ENCODE results near the gene WDR74. TPM values are rescaled to one million over a fixed set of nuclear protein-coding genes. Genes with fewer than 3 reads are reported as not detected.

The WDR74 gene
- total and polyA plus RNA-seq, 2 of the 13 experiments (the other 11 are each of a cell fraction or from before 2014, with no cell fraction given), result 77.0 to 83.3 TPM

DNA sequence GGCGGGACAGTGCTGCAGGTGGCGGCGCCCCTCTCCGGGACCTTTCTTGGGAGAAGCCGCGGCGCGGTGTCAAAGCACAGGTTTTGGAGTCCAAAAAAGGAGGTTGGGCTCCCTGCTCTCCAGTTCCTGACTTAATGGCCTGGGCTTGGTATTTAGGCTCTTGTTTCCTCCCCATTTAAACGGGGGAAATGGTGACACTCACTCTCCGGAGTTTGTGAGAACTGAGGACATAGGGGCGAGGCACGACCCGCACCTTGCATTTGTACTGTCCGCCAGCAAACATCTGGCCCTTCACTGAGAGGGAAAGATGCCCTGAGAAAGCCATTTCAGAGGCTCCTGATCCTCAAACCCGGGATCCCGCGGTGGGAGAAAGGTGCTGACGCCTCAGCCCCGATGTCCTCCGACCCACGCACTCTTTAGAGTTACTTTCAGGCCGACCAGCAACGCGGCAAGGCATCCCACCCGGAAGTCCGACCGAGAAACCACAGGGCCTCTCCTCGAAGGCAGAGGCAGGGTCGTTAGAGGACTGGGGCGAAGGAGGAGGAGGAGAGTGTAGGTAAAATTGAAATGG lies 2.9 kb upstream of the WDR74 start (continued):
- TF ChIP-seq ZFX (CRISPR knock-in tag; IDR thresholded peaks at IDR 0.05; ENCODE audit: low read depth), result peak; percentile 66
- no peak; the same call in 1 of the 2 replicates for TF ChIP-seq RXRA (CRISPR knock-in tag; IDR thresholded peaks at IDR 0.05)
- no peak for TF ChIP-seq ZNF564 (CRISPR knock-in tag; IDR thresholded peaks at IDR 0.05)
- TF ChIP-seq CENPX (CRISPR knock-in tag; IDR thresholded peaks at IDR 0.05), result no peak
- TF ChIP-seq FLYWCH1 (CRISPR knock-in tag; IDR thresholded peaks at IDR 0.05), result 0 out of 2 replicates have a peak, but pooled peaks have one; percentile 68
- no peak for TF ChIP-seq MEF2D (CRISPR knock-in tag; IDR thresholded peaks at IDR 0.05)
- no peak for TF ChIP-seq ZNF772 (CRISPR knock-in tag; IDR thresholded peaks at IDR 0.05)
- no peak for TF ChIP-seq KDM3A (CRISPR knock-in tag; IDR thresholded peaks at IDR 0.05; ENCODE audit: low read depth)
- TF ChIP-seq, protein P1, sequence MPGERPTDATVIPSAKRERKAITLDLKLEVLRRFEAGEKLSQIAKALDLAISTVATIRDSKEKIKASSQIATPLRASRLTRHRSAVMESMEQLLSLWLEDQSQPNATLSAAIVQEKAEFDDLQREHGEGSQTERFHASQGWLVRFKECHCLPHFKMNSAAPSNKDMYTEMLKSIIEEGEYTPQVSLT (CRISPR knock-in tag; IDR thresholded peaks at IDR 0.05; ENCODE audit: borderline replicate concordance, low read depth), result no peak
- 0 out of 2 replicates have a peak, but pooled peaks have one; percentile 38 for TF ChIP-seq ZNF607 (CRISPR knock-in tag; IDR thresholded peaks at IDR 0.05; ENCODE audit: borderline replicate concordance)
- TF ChIP-seq TAF1 (CRISPR knock-in tag; IDR thresholded peaks at IDR 0.05), result no peak; the same call in 1 of the 2 replicates
- no peak for TF ChIP-seq RBM39 (IDR thresholded peaks at IDR 0.05; ENCODE audit: low read depth, low read length, poor library complexity, severe bottlenecking)
- no peak for TF ChIP-seq CHCHD3 (CRISPR knock-in tag; IDR thresholded peaks at IDR 0.05)
- TF ChIP-seq ZNF891 (CRISPR knock-in tag; IDR thresholded peaks at IDR 0.05), result 0 out of 2 replicates have a peak, but pooled peaks have one; percentile 47
- no peak for TF ChIP-seq ATF1 (CRISPR knock-in tag; IDR thresholded peaks at IDR 0.05)
- no peak for TF ChIP-seq REXO4 (CRISPR knock-in tag; IDR thresholded peaks at IDR 0.05; ENCODE audit: borderline replicate concordance)
- TF ChIP-seq, protein P2, sequence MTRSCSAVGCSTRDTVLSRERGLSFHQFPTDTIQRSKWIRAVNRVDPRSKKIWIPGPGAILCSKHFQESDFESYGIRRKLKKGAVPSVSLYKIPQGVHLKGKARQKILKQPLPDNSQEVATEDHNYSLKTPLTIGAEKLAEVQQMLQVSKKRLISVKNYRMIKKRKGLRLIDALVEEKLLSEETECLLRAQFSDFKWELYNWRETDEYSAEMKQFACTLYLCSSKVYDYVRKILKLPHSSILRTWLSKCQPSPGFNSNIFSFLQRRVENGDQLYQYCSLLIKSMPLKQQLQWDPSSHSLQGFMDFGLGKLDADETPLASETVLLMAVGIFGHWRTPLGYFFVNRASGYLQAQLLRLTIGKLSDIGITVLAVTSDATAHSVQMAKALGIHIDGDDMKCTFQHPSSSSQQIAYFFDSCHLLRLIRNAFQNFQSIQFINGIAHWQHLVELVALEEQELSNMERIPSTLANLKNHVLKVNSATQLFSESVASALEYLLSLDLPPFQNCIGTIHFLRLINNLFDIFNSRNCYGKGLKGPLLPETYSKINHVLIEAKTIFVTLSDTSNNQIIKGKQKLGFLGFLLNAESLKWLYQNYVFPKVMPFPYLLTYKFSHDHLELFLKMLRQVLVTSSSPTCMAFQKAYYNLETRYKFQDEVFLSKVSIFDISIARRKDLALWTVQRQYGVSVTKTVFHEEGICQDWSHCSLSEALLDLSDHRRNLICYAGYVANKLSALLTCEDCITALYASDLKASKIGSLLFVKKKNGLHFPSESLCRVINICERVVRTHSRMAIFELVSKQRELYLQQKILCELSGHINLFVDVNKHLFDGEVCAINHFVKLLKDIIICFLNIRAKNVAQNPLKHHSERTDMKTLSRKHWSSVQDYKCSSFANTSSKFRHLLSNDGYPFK (CRISPR knock-in tag; IDR thresholded peaks at IDR 0.05; ENCODE audit: borderline replicate concordance), result peak; percentile 53; the same call in 1 of the 2 replicates
- TF ChIP-seq, protein P3, sequence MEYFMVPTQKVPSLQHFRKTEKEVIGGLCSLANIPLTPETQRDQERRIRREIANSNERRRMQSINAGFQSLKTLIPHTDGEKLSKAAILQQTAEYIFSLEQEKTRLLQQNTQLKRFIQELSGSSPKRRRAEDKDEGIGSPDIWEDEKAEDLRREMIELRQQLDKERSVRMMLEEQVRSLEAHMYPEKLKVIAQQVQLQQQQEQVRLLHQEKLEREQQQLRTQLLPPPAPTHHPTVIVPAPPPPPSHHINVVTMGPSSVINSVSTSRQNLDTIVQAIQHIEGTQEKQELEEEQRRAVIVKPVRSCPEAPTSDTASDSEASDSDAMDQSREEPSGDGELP (IDR thresholded peaks at IDR 0.05; ENCODE audit: borderline replicate concordance, low read depth), result no peak
- 0 out of 2 replicates have a peak, but pooled peaks have one; percentile 29 for TF ChIP-seq WIZ (CRISPR knock-in tag; IDR thresholded peaks at IDR 0.05)
- no peak for TF ChIP-seq RFX1 (IDR thresholded peaks at IDR 0.05)
- TF ChIP-seq, protein P4, sequence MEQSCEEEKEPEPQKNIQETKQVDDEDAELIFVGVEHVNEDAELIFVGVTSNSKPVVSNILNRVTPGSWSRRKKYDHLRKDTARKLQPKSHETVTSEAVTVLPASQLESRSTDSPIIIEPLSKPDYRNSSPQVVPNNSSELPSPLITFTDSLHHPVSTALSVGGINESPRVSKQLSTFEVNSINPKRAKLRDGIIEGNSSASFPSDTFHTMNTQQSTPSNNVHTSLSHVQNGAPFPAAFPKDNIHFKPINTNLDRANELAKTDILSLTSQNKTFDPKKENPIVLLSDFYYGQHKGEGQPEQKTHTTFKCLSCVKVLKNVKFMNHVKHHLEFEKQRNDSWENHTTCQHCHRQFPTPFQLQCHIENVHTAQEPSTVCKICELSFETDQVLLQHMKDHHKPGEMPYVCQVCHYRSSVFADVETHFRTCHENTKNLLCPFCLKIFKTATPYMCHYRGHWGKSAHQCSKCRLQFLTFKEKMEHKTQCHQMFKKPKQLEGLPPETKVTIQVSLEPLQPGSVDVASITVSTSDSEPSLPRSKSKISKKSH (CRISPR knock-in tag; IDR thresholded peaks at IDR 0.05; ENCODE audit: borderline replicate concordance), result peak; percentile 79; the same call in 1 of the 2 replicates
- TF ChIP-seq, protein P5, sequence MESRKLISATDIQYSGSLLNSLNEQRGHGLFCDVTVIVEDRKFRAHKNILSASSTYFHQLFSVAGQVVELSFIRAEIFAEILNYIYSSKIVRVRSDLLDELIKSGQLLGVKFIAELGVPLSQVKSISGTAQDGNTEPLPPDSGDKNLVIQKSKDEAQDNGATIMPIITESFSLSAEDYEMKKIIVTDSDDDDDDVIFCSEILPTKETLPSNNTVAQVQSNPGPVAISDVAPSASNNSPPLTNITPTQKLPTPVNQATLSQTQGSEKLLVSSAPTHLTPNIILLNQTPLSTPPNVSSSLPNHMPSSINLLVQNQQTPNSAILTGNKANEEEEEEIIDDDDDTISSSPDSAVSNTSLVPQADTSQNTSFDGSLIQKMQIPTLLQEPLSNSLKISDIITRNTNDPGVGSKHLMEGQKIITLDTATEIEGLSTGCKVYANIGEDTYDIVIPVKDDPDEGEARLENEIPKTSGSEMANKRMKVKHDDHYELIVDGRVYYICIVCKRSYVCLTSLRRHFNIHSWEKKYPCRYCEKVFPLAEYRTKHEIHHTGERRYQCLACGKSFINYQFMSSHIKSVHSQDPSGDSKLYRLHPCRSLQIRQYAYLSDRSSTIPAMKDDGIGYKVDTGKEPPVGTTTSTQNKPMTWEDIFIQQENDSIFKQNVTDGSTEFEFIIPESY (CRISPR knock-in tag; IDR thresholded peaks at IDR 0.05), result no peak
- TF ChIP-seq ZNF558 (CRISPR knock-in tag; IDR thresholded peaks at IDR 0.05; ENCODE audit: borderline replicate concordance), result no peak

Measured in HepG2 (cell line).